HG03520 (cell line): Measurements from ENCODE around the gene FRYL.
"Not testable (repeated sequence)": the region's sequence is repeated elsewhere in the genome, so short reads cannot be mapped to it uniquely, and the experiment has no call there.

Experiments
- ATAC-seq: cut with Tn5 transposase; IDR thresholded peaks from one replicate; pipeline ENCODE4 v1.9.1; 2021; ENCODE audit warnings: mild to moderate bottlenecking, moderate library complexity; ENCODE audit not compliant: unreplicated experiment

The FRYL gene

GRCh38 chr4:48667148-48667547, 112.9 kb downstream of the FRYL start:
- ATAC-seq, result no peak

- no peak for ATAC-seq
Observed at GRCh38 chr4:48665555-48666186, 114.4 kb downstream of the FRYL start.

- ATAC-seq, result no peak
Observed at GRCh38 chr4:48664938-48665337, 115.1 kb downstream of the FRYL start.

GRCh38 chr4:48661391-48661790, 118.7 kb downstream of the FRYL start:
- no peak for ATAC-seq

- ATAC-seq, result no peak
Observed at GRCh38 chr4:48660347-48660746, 119.7 kb downstream of the FRYL start.

GRCh38 chr4:48654015-48654664, 125.9 kb downstream of the FRYL start:
- ATAC-seq, result no peak

- ATAC-seq, result no peak
Observed at GRCh38 chr4:48653217-48654014, 126.7 kb downstream of the FRYL start.

- no peak for ATAC-seq
Observed at GRCh38 chr4:48651914-48652313, 128.2 kb downstream of the FRYL start.

- no peak for ATAC-seq
Observed at GRCh38 chr4:48649505-48649904, 130.6 kb downstream of the FRYL start.

- no peak for ATAC-seq
Observed at GRCh38 chr4:48645225-48645794, 134.8 kb downstream of the FRYL start.

- no peak for ATAC-seq
Observed at GRCh38 chr4:48642421-48643374, 137.4 kb downstream of the FRYL start.

- no peak for ATAC-seq
Observed at GRCh38 chr4:48641401-48641800, 138.7 kb downstream of the FRYL start.

- no peak for ATAC-seq
Observed at GRCh38 chr4:48640699-48641098, 139.4 kb downstream of the FRYL start.

- no peak for ATAC-seq
Observed at GRCh38 chr4:48640225-48640624, 139.9 kb downstream of the FRYL start.

GRCh38 chr4:48639807-48640206, 140.3 kb downstream of the FRYL start:
- no peak for ATAC-seq

GRCh38 chr4:48638586-48638985, 141.5 kb downstream of the FRYL start:
- not testable (repeated sequence) for ATAC-seq

GRCh38 chr4:48636911-48637310, 143.2 kb downstream of the FRYL start:
- ATAC-seq, result no peak

GRCh38 chr4:48635980-48636379, 144.1 kb downstream of the FRYL start:
- no peak for ATAC-seq

GRCh38 chr4:48635310-48635709, 144.8 kb downstream of the FRYL start:
- ATAC-seq, result peak; percentile 50

GRCh38 chr4:48634688-48635308, 145.3 kb downstream of the FRYL start:
- no peak for ATAC-seq
